BLaER1 (cell line): ENCODE results near the gene PAX8.
"Not testable (repeated sequence)": the region's sequence is repeated elsewhere in the genome, so short reads cannot be mapped to it uniquely, and the experiment has no call there.

Experiments
- H3K27ac ChIP-seq: shearing (Covaris generic); formaldehyde crosslinking; 2 replicates; pipeline ENCODE4 v1.8.1; 2022
- H3K27me3 ChIP-seq: shearing (Covaris generic); formaldehyde crosslinking; 2 replicates; pipeline ENCODE4 v1.8.1; 2022
- H3K36me3 ChIP-seq: shearing (Covaris generic); formaldehyde crosslinking; 2 replicates; pipeline ENCODE4 v1.8.1; 2022
- H3K4me1 ChIP-seq: shearing (Covaris generic); formaldehyde crosslinking; 2 replicates; pipeline ENCODE4 v1.8.1; 2022
- H3K4me2 ChIP-seq: shearing (Covaris generic); formaldehyde crosslinking; 2 replicates; pipeline ENCODE4 v1.8.1; 2022
- H3K4me3 ChIP-seq: shearing (Covaris generic); formaldehyde crosslinking; 2 replicates; pipeline ENCODE4 v1.8.1; 2022
- H3K9ac ChIP-seq: shearing (Covaris generic); formaldehyde crosslinking; 2 replicates; pipeline ENCODE4 v1.8.1; 2022
- H3K9me3 ChIP-seq: shearing (Covaris generic); formaldehyde crosslinking; 2 replicates; pipeline ENCODE4 v1.8.1; 2022
- H4K20me1 ChIP-seq: shearing (Covaris generic); formaldehyde crosslinking; 2 replicates; pipeline ENCODE4 v1.8.1; 2022
- Cebpa-rat ChIP-seq: shearing (Covaris generic); IDR thresholded peaks from 2 replicates; pipeline ENCODE4 v1.8.1; 2022

PAX8 gene

GRCh38 chr2:113291191-113291590, 12.5 kb upstream of the PAX8 start:
- Histone ChIP-seq H3K9ac (no peak overlapping the region), H3K4me3 (no peak overlapping the region), H3K36me3 (no peaks in the 10 kb centered on the region), H4K20me1 (no peaks in the 10 kb centered on the region), H3K27ac (no peak overlapping the region), H3K4me2 (no peak overlapping the region), H3K4me1 (no peaks in the 10 kb centered on the region), H3K27me3 (no peaks in the 10 kb centered on the region), H3K9me3 (no peaks in the 10 kb centered on the region)
- no peak for TF ChIP-seq Cebpa-rat

GRCh38 chr2:113288674-113289149, 10.0 kb upstream of the PAX8 start:
- H3K4me1 ChIP-seq, H3K4me2 ChIP-seq, H3K27me3 ChIP-seq, H3K4me3 ChIP-seq, H3K9me3 ChIP-seq, H3K36me3 ChIP-seq, H4K20me1 ChIP-seq, H3K9ac ChIP-seq, H3K27ac ChIP-seq: not testable (repeated sequence)

GRCh38 chr2:113288117-113288673, 9.5 kb upstream of the PAX8 start:
- H4K20me1 ChIP-seq, H3K9ac ChIP-seq, H3K4me1 ChIP-seq, H3K9me3 ChIP-seq, H3K27ac ChIP-seq, H3K4me2 ChIP-seq, H3K36me3 ChIP-seq, H3K4me3 ChIP-seq, H3K27me3 ChIP-seq: not testable (repeated sequence)

- Histone ChIP-seq H3K36me3 (no peaks in the 10 kb centered on the region), H3K27me3 (no peaks in the 10 kb centered on the region), H3K9ac (no peak overlapping the region), H3K4me1 (no peaks in the 10 kb centered on the region), H4K20me1 (no peaks in the 10 kb centered on the region), H3K9me3 (no peaks in the 10 kb centered on the region), H3K4me2 (no peak overlapping the region), H3K27ac (no peak overlapping the region), H3K4me3 (no peak overlapping the region)
- no peak for TF ChIP-seq Cebpa-rat
Measured at GRCh38 chr2:113285816-113286215, 7.1 kb upstream of the PAX8 start.

GRCh38 chr2:113284999-113285398, 6.3 kb upstream of the PAX8 start:
- H3K27me3 ChIP-seq, H3K4me1 ChIP-seq, H3K9ac ChIP-seq, H3K4me3 ChIP-seq, H3K4me2 ChIP-seq, H3K36me3 ChIP-seq, H4K20me1 ChIP-seq, H3K9me3 ChIP-seq, H3K27ac ChIP-seq: not testable (repeated sequence)

GRCh38 chr2:113284476-113284875, 5.8 kb upstream of the PAX8 start:
- Histone ChIP-seq H3K4me3 (no peak overlapping the region), H3K27me3 (peaks cover 4% of the 10 kb centered on the region), H3K27ac (no peak overlapping the region), H3K36me3 (no peaks in the 10 kb centered on the region), H4K20me1 (no peaks in the 10 kb centered on the region), H3K4me2 (no peak overlapping the region), H3K9ac (no peak overlapping the region), H3K4me1 (no peaks in the 10 kb centered on the region), H3K9me3 (no peaks in the 10 kb centered on the region)
- no peak for TF ChIP-seq Cebpa-rat

- H3K4me2 ChIP-seq, result no peak overlapping the region
Measured at GRCh38 chr2:113283704-113284284, 5.1 kb upstream of the PAX8 start.

GRCh38 chr2:113282747-113283533, 4.2 kb upstream of the PAX8 start:
- Histone ChIP-seq H3K9me3 (peaks cover 3% of the 10 kb centered on the region), H3K27me3 (peaks cover 19% of the 10 kb centered on the region), H3K36me3 (no peaks in the 10 kb centered on the region), H3K4me3 (no peak overlapping the region), H3K9ac (no peak overlapping the region), H3K4me2 (no peak overlapping the region), H4K20me1 (no peaks in the 10 kb centered on the region), H3K27ac (no peak overlapping the region), H3K4me1 (no peaks in the 10 kb centered on the region)
- no peak for TF ChIP-seq Cebpa-rat

More at GRCh38 chr2:113283704-113284284, 5.1 kb upstream of the PAX8 start:
- Histone ChIP-seq H3K4me1 (no peaks in the 10 kb centered on the region), H3K9ac (no peak overlapping the region), H3K9me3 (no peaks in the 10 kb centered on the region), H3K36me3 (no peaks in the 10 kb centered on the region), H4K20me1 (no peaks in the 10 kb centered on the region), H3K27ac (no peak overlapping the region), H3K27me3 (peaks cover 11% of the 10 kb centered on the region), H3K4me3 (no peak overlapping the region)
- TF ChIP-seq Cebpa-rat, result no peak

- Histone ChIP-seq H3K27me3 (peaks cover 28% of the 10 kb centered on the region), H3K9ac (no peak overlapping the region), H3K9me3 (peaks cover 11% of the 10 kb centered on the region), H3K4me2 (no peak overlapping the region), H3K27ac (no peak overlapping the region), H4K20me1 (no peaks in the 10 kb centered on the region), H3K4me1 (no peaks in the 10 kb centered on the region), H3K4me3 (no peak overlapping the region), H3K36me3 (no peaks in the 10 kb centered on the region)
- no peak for TF ChIP-seq Cebpa-rat
Measured at GRCh38 chr2:113281910-113282746, 3.4 kb upstream of the PAX8 start.
